ENCODE data around the gene RFX3.
"Not testable (repeated sequence)": the region's sequence is repeated elsewhere in the genome, so short reads cannot be mapped to it uniquely, and the experiment has no call there.

RFX3 gene

GRCh38 chr9:3308609-3309008 lies 217.2 kb downstream of the RFX3 start:
- TF ChIP-seq CTCF (IDR thresholded peaks at IDR 0.05; ENCODE audit: low read depth, low read length, missing control alignments), result no peak
- in situ Hi-C loops (cut with HindIII; ENCODE audit: low pct_ligation_motif_present, low sequenced_read_pairs), result no loop called here
- H3K27me3 ChIP-seq (replicated peaks), result no peaks in the 10 kb centered on the region
- no peak overlapping the region for H3K4me3 ChIP-seq (ENCODE audit: low read depth, low read length)
- no peak for DNase-seq
- no peaks in the 10 kb centered on the region for H3K36me3 ChIP-seq (replicated peaks)
- no peak overlapping the region for H3K27ac ChIP-seq

GRCh38 chr9:3304388-3304787 lies 221.4 kb downstream of the RFX3 start:
- DNase-seq; H3K27ac ChIP-seq; H3K4me3 ChIP-seq (ENCODE audit: low read depth, low read length); H3K36me3 ChIP-seq (replicated peaks); H3K27me3 ChIP-seq (replicated peaks); in situ Hi-C loops (cut with HindIII; ENCODE audit: low pct_ligation_motif_present, low sequenced_read_pairs): not testable (repeated sequence)

GRCh38 chr9:3299872-3300271 lies 225.9 kb downstream of the RFX3 start:
- Histone ChIP-seq H3K27me3 (replicated peaks) (no peaks in the 10 kb centered on the region), H3K36me3 (replicated peaks) (no peaks in the 10 kb centered on the region), H3K27ac (no peak overlapping the region), H3K4me3 (ENCODE audit: low read depth, low read length) (no peak overlapping the region)
- in situ Hi-C loops (cut with HindIII; ENCODE audit: low pct_ligation_motif_present, low sequenced_read_pairs), result no loop called here
- DNase-seq, result no peak
- TF ChIP-seq CTCF (IDR thresholded peaks at IDR 0.05; ENCODE audit: low read depth, low read length, missing control alignments), result no peak

- no peak overlapping the region for H3K27ac ChIP-seq
- in situ Hi-C loops (cut with HindIII; ENCODE audit: low pct_ligation_motif_present, low sequenced_read_pairs), result no loop called here
- no peak for DNase-seq
- H3K27me3 ChIP-seq (replicated peaks), result no peaks in the 10 kb centered on the region
- no peak for TF ChIP-seq CTCF (IDR thresholded peaks at IDR 0.05; ENCODE audit: low read depth, low read length, missing control alignments)
- no peaks in the 10 kb centered on the region for H3K36me3 ChIP-seq (replicated peaks)
- H3K4me3 ChIP-seq (ENCODE audit: low read depth, low read length), result no peak overlapping the region
Measured at GRCh38 chr9:3296536-3296935, 229.3 kb downstream of the RFX3 start.

GRCh38 chr9:3292311-3292710 lies 233.5 kb downstream of the RFX3 start:
- Histone ChIP-seq H3K27ac (no peak overlapping the region), H3K27me3 (replicated peaks) (no peaks in the 10 kb centered on the region), H3K36me3 (replicated peaks) (no peaks in the 10 kb centered on the region), H3K4me3 (ENCODE audit: low read depth, low read length) (no peak overlapping the region)
- in situ Hi-C loops (cut with HindIII; ENCODE audit: low pct_ligation_motif_present, low sequenced_read_pairs), result no loop called here
- no peak for DNase-seq
- no peak for TF ChIP-seq CTCF (IDR thresholded peaks at IDR 0.05; ENCODE audit: low read depth, low read length, missing control alignments)

GRCh38 chr9:3290231-3290840 lies 235.5 kb downstream of the RFX3 start:
- H3K27ac ChIP-seq, result no peak overlapping the region
- H3K27me3 ChIP-seq (replicated peaks), result no peaks in the 10 kb centered on the region
- H3K36me3 ChIP-seq (replicated peaks), result no peaks in the 10 kb centered on the region
- H3K4me3 ChIP-seq (ENCODE audit: low read depth, low read length), result no peak overlapping the region
- no peak for DNase-seq
- in situ Hi-C loops (cut with HindIII; ENCODE audit: low pct_ligation_motif_present, low sequenced_read_pairs), result no loop called here
- no peak for TF ChIP-seq CTCF (IDR thresholded peaks at IDR 0.05; ENCODE audit: low read depth, low read length, missing control alignments)

All from brain microvascular endothelial cell (primary cell).